Trophoblast cell (in vitro differentiated cells and primary cell): ENCODE measurements around the gene B4GALT1.

Source experiments
- DNase-seq, 2 donors: peaks; one replicate each; pipeline ENCODE4 v3.0.0-alpha.2; 2016
- H2AFZ ChIP-seq: 2 replicates; pipeline ENCODE4 v1.6.1; 2013; ENCODE audit warnings: low read length, moderate library complexity, mild to moderate bottlenecking; ENCODE audit not compliant: insufficient read depth, poor library complexity
- H2AK5ac ChIP-seq: 2 replicates; pipeline ENCODE4 v1.6.1; 2013; ENCODE audit warnings: mild to moderate bottlenecking, low read length
- H2BK120ac ChIP-seq: 2 replicates; pipeline ENCODE4 v1.6.1; 2013; ENCODE audit warnings: low read length, mild to moderate bottlenecking, moderate library complexity; ENCODE audit not compliant: insufficient read depth, poor library complexity
- H2BK12ac ChIP-seq: 2 replicates; pipeline ENCODE4 v1.6.1; 2013; ENCODE audit warnings: mild to moderate bottlenecking, low read length, moderate library complexity
- H2BK5ac ChIP-seq: 2 replicates; pipeline ENCODE4 v1.6.1; 2013; ENCODE audit warnings: low read length, low read depth, moderate library complexity, mild to moderate bottlenecking; ENCODE audit not compliant: poor library complexity
- H3K14ac ChIP-seq: 2 replicates; pipeline ENCODE4 v1.6.1; 2013; ENCODE audit warnings: mild to moderate bottlenecking, low read length
- H3K18ac ChIP-seq: 2 replicates; pipeline ENCODE4 v1.6.1; 2013; ENCODE audit warnings: mild to moderate bottlenecking, low read length
- H3K23ac ChIP-seq: 2 replicates; pipeline ENCODE4 v1.6.1; 2013; ENCODE audit warnings: low read length
- H3K27ac ChIP-seq: 2 replicates; pipeline ENCODE4 v1.5.1; 2013; ENCODE audit warnings: low read depth, mild to moderate bottlenecking, inconsistent platforms, low read length, moderate library complexity
- H3K27me3 ChIP-seq: 2 replicates; pipeline ENCODE4 v1.6.1; 2013; ENCODE audit warnings: inconsistent platforms, mild to moderate bottlenecking, low read length, moderate library complexity; ENCODE audit not compliant: insufficient read depth
- H3K36me3 ChIP-seq, 2 experiments: 1 replicate in 1 of 2; 2 replicates in 1 of 2; pipeline ENCODE4 v1.6.1; 2013; ENCODE audit warnings: low read length in 2 of 2, mild to moderate bottlenecking in 2 of 2, moderate library complexity in 1 of 2; ENCODE audit not compliant: insufficient read depth in 2 of 2, control insufficient read depth in 1 of 2
- H3K4ac ChIP-seq: 2 replicates; pipeline ENCODE4 v1.6.1; 2013; ENCODE audit warnings: low read depth, mild to moderate bottlenecking, low read length, moderate library complexity
- H3K4me1 ChIP-seq, 2 experiments: 1 replicate in 1 of 2; 2 replicates in 1 of 2; pipeline ENCODE4 v1.6.1; 2013; ENCODE audit warnings: low read length in 2 of 2, mild to moderate bottlenecking in 2 of 2, moderate library complexity in 1 of 2; ENCODE audit not compliant: insufficient read depth in 2 of 2, control insufficient read depth in 1 of 2
- H3K4me2 ChIP-seq: 2 replicates; pipeline ENCODE4 v1.6.1; 2013; ENCODE audit warnings: inconsistent platforms, mild to moderate bottlenecking, low read length, moderate library complexity
- H3K4me3 ChIP-seq: 2 replicates; pipeline ENCODE4 v1.5.1; 2013; ENCODE audit warnings: mild to moderate bottlenecking, low read depth, low read length, inconsistent platforms
- H3K79me1 ChIP-seq: one replicate; pipeline ENCODE4 v1.6.1; 2013; ENCODE audit warnings: low read length
- H3K79me2 ChIP-seq: 2 replicates; pipeline ENCODE4 v1.6.1; 2013; ENCODE audit warnings: low read length, mild to moderate bottlenecking; ENCODE audit not compliant: control insufficient read depth, insufficient read depth, poor library complexity
- H3K9ac ChIP-seq: 2 replicates; pipeline ENCODE4 v1.6.1; 2013; ENCODE audit warnings: mild to moderate bottlenecking, low read length
- H3K9me3 ChIP-seq: 2 replicates; pipeline ENCODE4 v1.6.1; 2013; ENCODE audit warnings: low read depth, mild to moderate bottlenecking, control low read depth, inconsistent platforms, low read length; ENCODE audit not compliant: insufficient read depth
- H4K12ac ChIP-seq: 2 replicates; pipeline ENCODE4 v1.6.1; 2013; ENCODE audit warnings: low read depth, mild to moderate bottlenecking, low read length, moderate library complexity
- H4K8ac ChIP-seq: 2 replicates; pipeline ENCODE4 v1.6.1; 2013; ENCODE audit warnings: low read depth, mild to moderate bottlenecking, low read length, moderate library complexity
- H4K91ac ChIP-seq: one replicate; pipeline ENCODE4 v1.6.1; 2013; ENCODE audit warnings: low read depth, mild to moderate bottlenecking, low read length, moderate library complexity
- WGBS: extraction: QIAGEN DNeasy Blood & Tissue Kit; methylation state at CpG from one replicate; pipeline ENCODE4 v1.1.7; 2013; ENCODE audit warnings: missing lambda C conversion rate; ENCODE audit not compliant: insufficient read length, insufficient coverage; ENCODE audit errors: extremely low coverage; 5-methylcytosine and 5-hydroxymethylcytosine counted together

Gene B4GALT1

GRCh38 chr9:33125871-33126823 lies 41.0 kb downstream of the B4GALT1 start:
- Histone ChIP-seq H3K9me3 (no peaks in the 10 kb centered on the region), H4K12ac (no peak overlapping the region), H2BK12ac (no peak overlapping the region), H3K79me2 (peaks cover 4% of the 10 kb centered on the region), H3K4me2 (no peak overlapping the region), H4K8ac (no peak overlapping the region), H3K27me3 (no peaks in the 10 kb centered on the region), H3K4me1 (peaks cover 24 to 31% of the 10 kb centered on the region in 2 experiments), H2AK5ac (no peak overlapping the region), H4K91ac (no peak overlapping the region), H3K27ac (no peak overlapping the region), H3K79me1 (no peaks in the 10 kb centered on the region), H2BK5ac (no peak overlapping the region), H3K4ac (no peak overlapping the region), H2BK120ac (no peak overlapping the region), H3K9ac (no peak overlapping the region), H3K18ac (no peak overlapping the region), H3K36me3 (peaks cover 31 to 53% of the 10 kb centered on the region in 2 experiments), H3K14ac (no peak overlapping the region), H3K23ac (no peak overlapping the region), H2AFZ (no peak overlapping the region), H3K4me3 (no peak overlapping the region)
- no CpG with 5 or more reads among the region's 8 CpGs for WGBS
- DNase-seq: no peak

GRCh38 chr9:33125461-33125860 lies 41.7 kb downstream of the B4GALT1 start:
- Histone ChIP-seq H3K4me3 (no peak overlapping the region), H3K4me1 (peaks cover 18 to 24% of the 10 kb centered on the region in 2 experiments), H4K8ac (no peak overlapping the region), H3K79me1 (no peaks in the 10 kb centered on the region), H4K12ac (no peak overlapping the region), H3K27me3 (no peaks in the 10 kb centered on the region), H2AFZ (no peak overlapping the region), H3K9ac (no peak overlapping the region), H3K23ac (no peak overlapping the region), H3K4me2 (no peak overlapping the region), H2AK5ac (no peak overlapping the region), H3K36me3 (peaks cover 26 to 51% of the 10 kb centered on the region in 2 experiments), H2BK120ac (no peak overlapping the region), H4K91ac (no peak overlapping the region), H3K14ac (no peak overlapping the region), H3K18ac (no peak overlapping the region), H2BK12ac (no peak overlapping the region), H3K9me3 (no peaks in the 10 kb centered on the region), H3K79me2 (peaks cover 2% of the 10 kb centered on the region), H3K4ac (no peak overlapping the region), H3K27ac (no peak overlapping the region), H2BK5ac (no peak overlapping the region)
- DNase-seq: no peak
- WGBS: no CpG with 5 or more reads among the region's 3 CpGs

GRCh38 chr9:33124751-33125381 lies 42.3 kb downstream of the B4GALT1 start:
- Histone ChIP-seq H2BK12ac (no peak overlapping the region), H2BK5ac (no peak overlapping the region), H2AFZ (no peak overlapping the region), H3K9me3 (no peaks in the 10 kb centered on the region), H3K36me3 (peaks cover 28 to 55% of the 10 kb centered on the region in 2 experiments), H3K27me3 (no peaks in the 10 kb centered on the region), H4K91ac (no peak overlapping the region), H3K4ac (peak overlapping the region; percentile 10), H3K14ac (no peak overlapping the region), H3K79me2 (peaks cover 2% of the 10 kb centered on the region), H4K8ac (no peak overlapping the region), H2BK120ac (no peak overlapping the region), H3K4me3 (no peak overlapping the region), H3K23ac (no peak overlapping the region), H3K27ac (no peak overlapping the region), H2AK5ac (no peak overlapping the region), H3K9ac (no peak overlapping the region), H4K12ac (no peak overlapping the region), H3K79me1 (no peaks in the 10 kb centered on the region), H3K4me2 (no peak overlapping the region), H3K4me1 (peaks cover 14 to 19% of the 10 kb centered on the region in 2 experiments), H3K18ac (no peak overlapping the region)
- DNase-seq: no peak
- WGBS: no CpG with 5 or more reads among the region's 9 CpGs

GRCh38 chr9:33124046-33124445 lies 43.1 kb downstream of the B4GALT1 start:
- Histone ChIP-seq H2BK12ac (no peak overlapping the region), H3K27me3 (no peaks in the 10 kb centered on the region), H3K79me1 (no peaks in the 10 kb centered on the region), H3K14ac (no peak overlapping the region), H3K4me2 (no peak overlapping the region), H3K18ac (no peak overlapping the region), H4K91ac (no peak overlapping the region), H2BK5ac (no peak overlapping the region), H3K23ac (no peak overlapping the region), H3K4me3 (no peak overlapping the region), H3K4me1 (peaks cover 6 to 12% of the 10 kb centered on the region in 2 experiments), H3K4ac (no peak overlapping the region), H3K79me2 (no peaks in the 10 kb centered on the region), H4K12ac (no peak overlapping the region), H3K9me3 (no peaks in the 10 kb centered on the region), H2BK120ac (no peak overlapping the region), H2AK5ac (no peak overlapping the region), H2AFZ (no peak overlapping the region), H3K27ac (no peak overlapping the region), H3K9ac (no peak overlapping the region), H3K36me3 (peaks cover 27 to 54% of the 10 kb centered on the region in 2 experiments), H4K8ac (no peak overlapping the region)
- no CpG with 5 or more reads among the region's 5 CpGs for WGBS
- no peak for DNase-seq
